Endothelial cell of umbilical vein (primary cell): ENCODE data around the gene DNAJC7. TPM values are rescaled to one million over a fixed set of nuclear protein-coding genes. Genes with fewer than 3 reads are reported as not detected.

Source experiments
- BruUV-seq: library from RNA; stranded (reverse); fragments of 400-500 nt; replicated peaks from 2 replicates; lab custom pipeline; 2021; lab: Mats Ljungman, UMichigan
- CTCF ChIA-PET: fragments of 300-600, 350-600 bp; sonication (Branson Sonifier 250); formaldehyde crosslinking; loops from one replicate; lab custom pipeline; 2021; ENCODE audit warnings: antibody characterized with exemption, inconsistent platforms; lab: Charles Lee
- POLR2A ChIA-PET: fragments of 300-600, 350-600 bp; sonication (Branson Sonifier 250); formaldehyde crosslinking; loops from one replicate; lab custom pipeline; 2021; ENCODE audit warnings: antibody characterized with exemption, inconsistent platforms; lab: Charles Lee
- DNase-seq: peaks from one replicate; pipeline ENCODE4 v3.0.0-alpha.2; 2011; ENCODE audit warnings: low read depth, low spot score
- FAIRE-seq: peaks from 2 replicates; lab custom pipeline; 2011; peaks lifted over from hg19 to GRCh38; lab: Jason Lieb, UNC
- H2AFZ ChIP-seq: 2 replicates; pipeline ENCODE4 v1.6.0; 2012; ENCODE audit warnings: low read depth, low read length, control low read depth, inconsistent platforms
- H3K27ac ChIP-seq: 2 replicates; pipeline ENCODE4 v1.5.1; 2011; ENCODE audit warnings: low read depth, mild to moderate bottlenecking, control low read depth, low read length, moderate library complexity; ENCODE audit not compliant: insufficient read depth
- H3K27me3 ChIP-seq, 2 experiments: 2 replicates each; pipeline versions ENCODE4 v1.6.0 to v1.6.1; 2011; ENCODE audit warnings: low read length in 2 of 2, mixed read lengths in 1 of 2; ENCODE audit not compliant: control insufficient read depth in 2 of 2, insufficient read depth in 2 of 2
- H3K36me3 ChIP-seq, 2 experiments: 2 replicates in 1 of 2; 3 replicates in 1 of 2; pipeline ENCODE4 v1.5.1; 2011; ENCODE audit warnings: low read length in 2 of 2, mild to moderate bottlenecking in 1 of 2, moderate library complexity in 1 of 2; ENCODE audit not compliant: control insufficient read depth in 2 of 2, insufficient read depth in 2 of 2; ENCODE audit errors: extremely low read depth in 1 of 2
- H3K4me1 ChIP-seq: 3 replicates; pipeline ENCODE4 v1.5.1; 2011; ENCODE audit warnings: mild to moderate bottlenecking, low read length; ENCODE audit not compliant: control insufficient read depth, insufficient read depth; ENCODE audit errors: extremely low read depth
- H3K4me2 ChIP-seq: 2 replicates; pipeline ENCODE4 v1.6.1; 2011; ENCODE audit warnings: low read length, control low read depth, mixed read lengths; ENCODE audit not compliant: insufficient read depth
- H3K4me3 ChIP-seq, 3 experiments: fragments of 200-600 bp in 1 of 3; sonication (generic), shearing (Covaris generic) in 1 of 3; replicated peaks in 1 of 3; 2 replicates each; pipeline ENCODE4 v1.5.1; 2011 to 2016; ENCODE audit warnings: control low read depth in 3 of 3, low read length in 3 of 3, mild to moderate bottlenecking in 2 of 3, inconsistent platforms in 1 of 3, low read depth in 1 of 3, moderate library complexity in 1 of 3; ENCODE audit not compliant: insufficient read depth in 1 of 3
- H3K79me2 ChIP-seq: 2 replicates; pipeline ENCODE4 v1.6.0; 2012; ENCODE audit warnings: low read length, inconsistent platforms; ENCODE audit not compliant: control insufficient read depth, insufficient read depth
- H3K9ac ChIP-seq: replicated peaks from 2 replicates; pipeline ENCODE3; 2011; ENCODE audit warnings: low read length, control low read depth; ENCODE audit not compliant: insufficient read depth; ENCODE audit errors: extremely low read depth
- H3K9me1 ChIP-seq: replicated peaks from 3 replicates; pipeline ENCODE4 v1.6.0; 2011; ENCODE audit warnings: mild to moderate bottlenecking, low read length; ENCODE audit not compliant: control insufficient read depth, insufficient read depth; ENCODE audit errors: extremely low read depth
- H3K9me3 ChIP-seq: replicated peaks from 2 replicates; pipeline ENCODE4 v1.5.1; 2012; ENCODE audit warnings: low read length, inconsistent platforms; ENCODE audit not compliant: control insufficient read depth, insufficient read depth
- H4K20me1 ChIP-seq: replicated peaks from 2 replicates; pipeline ENCODE3; 2011; ENCODE audit warnings: mild to moderate bottlenecking, low read length; ENCODE audit not compliant: control insufficient read depth, insufficient read depth; ENCODE audit errors: extremely low read depth
- CTCF ChIP-seq, 2 donors: IDR thresholded peaks; 1 replicate in 1 of 2; 2 replicates in 1 of 2; pipeline ENCODE4 v1.5.1; 2011; ENCODE audit warnings: low read length in 2 of 2, mild to moderate bottlenecking in 2 of 2, moderate library complexity in 2 of 2, control low read depth in 1 of 2, inconsistent platforms in 1 of 2, low read depth in 1 of 2; ENCODE audit not compliant: insufficient read depth in 1 of 2; ENCODE audit errors: extremely low read depth in 1 of 2
- EZH2 ChIP-seq: IDR thresholded peaks from 2 replicates; pipeline ENCODE4 v1.6.1; 2012; ENCODE audit warnings: borderline replicate concordance, low read depth, mild to moderate bottlenecking, moderate library complexity, low read length, inconsistent platforms; ENCODE audit not compliant: severe bottlenecking
- FOS ChIP-seq: IDR thresholded peaks from 2 replicates; pipeline ENCODE4 v1.6.1; 2011; ENCODE audit warnings: mild to moderate bottlenecking, low read length, moderate library complexity, borderline replicate concordance; ENCODE audit not compliant: insufficient read depth
- GATA2 ChIP-seq: IDR thresholded peaks from 2 replicates; pipeline ENCODE4 v1.7.0; 2011; ENCODE audit warnings: low read depth, mild to moderate bottlenecking, moderate library complexity, mixed read lengths, low read length; ENCODE audit not compliant: insufficient read length, insufficient read depth
- JUN ChIP-seq: IDR thresholded peaks from 2 replicates; pipeline ENCODE4 v1.6.1; 2011; ENCODE audit warnings: borderline replicate concordance, low read depth; ENCODE audit not compliant: insufficient read length, insufficient read depth
- MAX ChIP-seq: IDR thresholded peaks from 2 replicates; pipeline ENCODE4 v1.6.1; 2011; ENCODE audit not compliant: insufficient read depth, insufficient read length
- MYC ChIP-seq: IDR thresholded peaks from one replicate; pipeline ENCODE4 v1.6.1; 2011; ENCODE audit warnings: mild to moderate bottlenecking, low read depth, low read length
- POLR2A ChIP-seq: IDR thresholded peaks from 2 replicates; pipeline ENCODE4 v1.6.1; 2012; ENCODE audit warnings: low read depth, mild to moderate bottlenecking, control low read depth, low read length
- POLR2AphosphoS5 ChIP-seq: IDR thresholded peaks from 2 replicates; pipeline ENCODE4 v1.6.1; 2012; ENCODE audit warnings: low read depth, mild to moderate bottlenecking, control low read depth, low read length, moderate library complexity; ENCODE audit not compliant: insufficient read depth
- dilution Hi-C: fragments of 300-500 bp; cut with MboI; formaldehyde crosslinking; loops from one replicate; pipeline ENCODE4 v1.15.0; 2019; ENCODE audit warnings: low sequenced_read_pairs; ENCODE audit not compliant: extremely low pct_ligation_motif_present
- intact Hi-C: fragments of 100-400 bp; cut with micrococcal nuclease; formaldehyde crosslinking; loops from one replicate; pipeline ENCODE4 v1.10.0; 2022
- polyA plus RNA-seq, 4 experiments: library from polyadenylated mRNA; depleted of rRNA in 3 of 4; stranded (reverse) in 3 of 4; unstranded in 1 of 4; fragments of >200 nt; gene quantifications; 2 replicates each; pipeline versions ENCODE4 v1.2.1 to v1.2.3, GENCODE V29; 2011 to 2012; ENCODE audit warnings: missing spikeins in 1 of 4
- total RNA-seq: library from RNA; stranded (reverse); gene quantifications from 2 replicates; pipeline ENCODE4 v1.2.3, GENCODE V29; 2021

The DNAJC7 gene
- total and polyA plus RNA-seq, 2 donors (not counting 3 experiments of a cell fraction or from before 2014, with no cell fraction given), result 19.8 to 111 TPM

- dilution Hi-C loops, result loop anchor here (25.0 kb wide), 1 partner anchor 138 kb away; the partner anchor contains the start of genes DHX58, HSPB9 and KAT2A
- ChIA-PET CTCF (interaction anchor here (1.0 to 2.0 kb wide), 6 partner anchors 10 to 277 kb away, joined by 3 to 8 read pairs (median 5); no protein-coding TSS in a partner anchor), POLR2A (no interaction called here)
- peaks cover 2% of the 10 kb centered on the region for H3K79me2 ChIP-seq
- H3K9me1 ChIP-seq, result no peaks in the 10 kb centered on the region
- peaks cover 13 to 60% of the 10 kb centered on the region in 2 experiments for H3K36me3 ChIP-seq
- no TSS peak for BruUV-seq
- TF ChIP-seq FOS, result no peak
- TF ChIP-seq JUN, result no peak
- TF ChIP-seq MAX, result no peak
- TF ChIP-seq POLR2A, result no peak
- no peak for TF ChIP-seq CTCF (IDR thresholded peaks at IDR 0.05; ENCODE audit: extremely low read depth in 1 of 2, insufficient read depth in 1 of 2, low read depth in 1 of 2, low read length in 2 of 2)
- TF ChIP-seq GATA2, result no peak
- TF ChIP-seq POLR2AphosphoS5, result no peak
- TF ChIP-seq MYC, result no peak
- no peak for TF ChIP-seq EZH2
- DNase-seq (no peak), FAIRE-seq (no peak)
- no peaks in the 10 kb centered on the region for H3K27me3 ChIP-seq
- H3K4me2 ChIP-seq, result no peak overlapping the region
- no peak overlapping the region for H3K4me3 ChIP-seq
- H3K27ac ChIP-seq, result no peak overlapping the region
- intact Hi-C loops, result no loop called here
- no peak overlapping the region for H2AFZ ChIP-seq
- no peaks in the 10 kb centered on the region for H3K4me1 ChIP-seq
- H4K20me1 ChIP-seq, result no peaks in the 10 kb centered on the region
- no peak overlapping the region for H3K9ac ChIP-seq
- no peaks in the 10 kb centered on the region for H3K9me3 ChIP-seq
Measured at GRCh38 chr17:41974658-41975057, 42.6 kb downstream of the DNAJC7 start.
